HG02798 (cell line): Measurements from ENCODE around the gene CHAC2.
"Not testable (repeated sequence)": the region's sequence is repeated elsewhere in the genome, so short reads cannot be mapped to it uniquely, and the experiment has no call there.

ENCODE experiments used
- ATAC-seq: cut with Tn5 transposase; IDR thresholded peaks from one replicate; pipeline ENCODE4 v1.9.1; 2021; ENCODE audit warnings: mild to moderate bottlenecking; ENCODE audit not compliant: unreplicated experiment, poor library complexity

The CHAC2 gene

DNA sequence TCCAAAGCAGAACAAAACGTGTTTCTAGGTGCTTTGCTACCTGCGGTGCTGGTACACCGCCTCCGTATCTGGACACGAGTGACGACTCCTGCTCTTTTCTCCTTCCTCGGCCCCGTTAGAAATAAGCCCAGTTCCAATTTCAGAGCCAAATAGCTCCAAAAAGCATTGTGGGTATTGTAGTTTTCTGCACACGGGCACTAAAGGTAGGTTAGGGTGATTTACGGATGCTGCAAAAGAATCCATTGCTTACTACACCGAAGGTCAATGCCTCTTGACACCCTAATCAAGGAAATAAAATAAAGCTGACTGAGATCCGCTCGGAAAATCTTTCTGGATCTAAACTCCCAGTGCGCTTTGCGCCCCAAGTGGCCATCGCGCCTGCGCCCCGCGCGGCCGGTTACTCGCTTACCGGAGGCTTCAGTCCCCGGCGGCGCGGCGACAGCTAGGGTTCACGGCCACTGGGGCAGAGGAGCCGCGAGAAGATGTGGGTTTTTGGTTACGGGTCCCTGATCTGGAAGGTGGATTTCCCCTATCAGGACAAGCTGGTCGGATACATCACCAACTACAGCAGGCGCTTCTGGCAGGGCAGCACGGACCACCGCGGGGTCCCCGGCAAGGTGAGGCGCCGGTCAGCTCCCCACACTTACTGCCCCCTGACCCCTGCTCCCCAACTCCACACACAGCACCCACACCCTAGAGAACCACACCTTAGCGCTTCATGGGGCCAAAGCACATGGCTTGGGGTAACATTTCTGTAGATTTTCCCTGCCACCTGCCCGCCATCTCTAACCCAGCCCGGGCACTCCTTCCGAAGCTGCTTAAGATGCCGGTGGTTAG, at the start of gene CHAC2:
TSS of gene CHAC2 (plus strand) at position 400 of the 837 bp plus-strand sequence. CDS start at position 483, 83 bp downstream.
- ATAC-seq = peak; percentile 93

DNA sequence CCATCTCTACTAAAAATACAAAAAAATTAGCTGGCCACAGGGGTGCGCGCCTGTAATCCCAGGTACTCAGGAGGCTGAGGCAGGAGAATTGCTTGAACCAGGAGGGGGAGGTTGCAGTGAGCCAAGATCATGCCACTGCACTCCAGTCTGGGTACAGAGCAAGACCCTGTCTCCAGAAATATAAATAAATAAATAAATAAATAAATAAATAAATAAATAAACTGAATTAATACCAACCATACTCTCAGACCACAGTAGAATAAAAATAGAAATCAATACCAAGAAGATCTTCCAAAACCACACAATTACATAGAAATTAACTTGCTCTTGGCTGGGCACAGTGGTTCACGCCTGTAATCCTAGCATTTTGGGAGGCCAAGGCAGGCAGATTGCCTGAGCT, 46.7 kb upstream of the CHAC2 start:
- ATAC-seq = not testable (repeated sequence)

DNA sequence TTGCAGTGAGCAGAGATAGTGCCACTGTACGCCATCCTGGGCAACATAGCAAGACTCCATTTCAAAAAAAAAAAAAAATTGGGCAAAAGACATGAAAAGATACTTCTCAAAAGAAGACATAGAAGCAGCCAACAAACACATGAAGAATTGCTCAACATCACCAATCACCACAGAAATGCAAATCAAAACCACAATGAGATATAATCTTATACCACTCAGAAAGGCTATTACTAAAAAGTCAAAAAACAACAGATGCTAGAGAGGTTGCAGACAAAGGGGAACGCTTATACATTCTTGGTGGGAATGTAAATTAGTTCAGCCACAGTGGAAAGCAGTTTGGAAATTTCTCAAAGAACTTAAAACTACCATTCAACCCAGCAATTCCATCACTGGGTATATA, 43.1 kb upstream of the CHAC2 start:
- no peak for ATAC-seq

DNA sequence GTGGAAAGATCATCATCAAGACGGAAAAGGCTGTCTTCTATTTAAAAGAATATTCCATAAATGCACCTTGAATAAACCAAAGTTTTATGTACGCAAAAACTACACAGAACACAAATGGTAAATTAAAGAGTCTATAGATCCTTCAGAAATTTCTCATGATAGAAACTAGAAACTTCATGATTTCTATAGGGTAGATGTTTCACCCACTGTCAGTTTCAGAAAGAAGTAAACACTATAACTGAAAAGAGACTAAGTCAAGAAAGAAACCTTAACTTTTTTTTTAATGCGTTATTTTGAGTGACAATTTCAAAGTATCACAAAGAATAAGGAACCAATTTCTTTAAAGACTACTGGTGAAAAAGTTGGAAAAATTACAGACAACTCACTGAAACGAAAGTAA, 41.9 kb upstream of the CHAC2 start:
- ATAC-seq = no peak

DNA sequence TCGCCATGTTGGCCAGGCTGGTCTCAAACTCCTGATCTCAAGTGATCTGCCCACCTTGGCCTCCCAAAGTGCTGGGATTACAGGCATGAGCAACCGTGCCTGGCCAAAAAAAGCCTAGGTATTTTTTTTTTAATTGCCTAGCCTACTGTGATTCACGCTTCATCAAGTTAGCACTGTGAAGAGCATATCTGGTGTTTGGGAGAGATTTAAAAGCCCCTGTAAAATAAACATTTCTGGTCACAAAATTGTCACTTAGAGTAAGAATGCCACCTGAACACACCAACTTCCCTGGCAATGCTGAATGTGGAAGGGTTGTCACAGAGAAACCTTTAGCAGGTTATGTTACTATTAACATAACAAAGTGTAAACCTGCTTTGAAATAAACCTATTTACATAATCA, 39.7 kb upstream of the CHAC2 start:
- ATAC-seq = no peak

DNA sequence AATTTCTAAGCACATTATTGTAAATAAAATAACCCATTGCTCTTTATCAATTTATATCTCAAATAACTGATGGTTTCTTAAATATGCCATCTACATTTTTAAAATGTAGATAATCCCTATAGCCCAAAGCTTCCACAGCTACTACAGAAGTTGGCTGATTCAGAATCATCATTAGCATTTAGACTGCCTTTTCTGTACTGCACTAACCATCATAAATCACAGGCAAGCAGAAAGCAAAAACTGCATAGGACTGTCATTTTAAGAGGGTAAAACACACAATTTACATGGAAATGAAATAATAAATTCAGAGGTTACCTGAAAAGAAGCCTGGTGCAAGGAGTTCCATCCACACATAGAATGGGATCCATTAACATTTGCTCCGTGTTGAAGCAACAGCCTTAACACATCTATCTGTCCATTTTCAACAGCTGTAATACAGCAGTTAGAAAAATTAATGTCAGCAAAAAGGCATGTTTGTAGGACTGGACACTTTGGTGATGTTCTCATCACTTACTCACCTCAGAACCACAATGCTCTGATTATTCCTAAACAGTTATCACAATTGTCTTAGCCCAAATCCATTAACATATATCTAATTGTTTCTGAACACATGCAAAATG, 38.4 kb upstream of the CHAC2 start:
- no peak for ATAC-seq

DNA sequence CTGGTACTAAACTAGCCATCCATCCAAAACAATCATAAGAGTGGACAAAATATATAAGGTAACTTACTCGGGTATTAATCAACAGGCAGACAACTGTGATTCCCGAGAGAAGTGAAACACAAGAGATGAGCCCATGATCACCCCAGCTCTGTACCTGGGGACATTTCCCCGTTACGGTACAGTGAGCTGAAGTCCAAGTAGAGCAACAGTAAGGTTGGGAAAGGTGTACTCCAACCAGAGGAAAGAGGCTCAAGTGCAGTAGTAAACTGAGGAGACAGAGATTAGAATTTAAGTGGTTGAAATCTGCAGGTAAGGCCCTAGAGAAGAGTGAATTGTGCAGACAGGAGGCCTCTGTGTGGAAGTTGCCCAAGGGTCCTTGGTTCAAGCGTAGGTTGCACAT, 30.5 kb upstream of the CHAC2 start:
- no peak for ATAC-seq

DNA sequence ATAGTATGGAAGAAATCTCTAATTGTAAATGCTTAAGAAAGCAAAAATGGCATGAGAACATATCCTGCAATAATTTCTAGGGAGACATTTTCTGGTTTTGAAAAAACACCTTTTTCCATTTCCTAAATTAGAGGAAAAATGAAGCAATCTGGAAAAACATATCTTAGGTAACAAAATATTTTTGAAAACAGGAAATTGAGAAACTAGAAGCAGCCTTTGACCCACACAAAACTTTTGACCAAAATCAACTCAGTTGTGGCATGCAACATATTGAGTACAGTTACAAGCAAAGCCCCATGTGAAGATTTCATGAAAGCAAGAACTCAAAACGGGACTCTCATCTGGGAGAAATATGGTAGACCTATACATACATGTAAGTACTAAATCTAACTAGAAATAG, 28.6 kb upstream of the CHAC2 start:
- no peak for ATAC-seq

DNA sequence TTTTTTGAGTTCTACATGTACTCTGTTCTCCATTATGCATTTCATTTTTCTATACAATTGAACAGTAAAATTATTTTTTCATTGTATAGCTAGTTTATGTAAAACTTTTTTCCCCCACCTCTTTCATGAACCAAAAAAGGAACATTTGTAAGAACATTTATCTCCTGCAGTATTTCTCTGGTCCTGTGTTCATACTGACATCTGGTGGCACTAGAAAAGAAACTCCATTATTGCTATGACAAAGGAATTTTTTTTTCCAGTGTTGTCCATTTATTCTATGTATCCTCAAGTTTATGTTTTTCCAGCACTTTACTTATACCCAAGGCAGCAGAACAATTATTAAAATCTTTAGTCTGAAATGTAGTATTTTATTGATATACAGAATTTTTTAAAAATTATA, 27.4 kb upstream of the CHAC2 start:
- no peak for ATAC-seq

DNA sequence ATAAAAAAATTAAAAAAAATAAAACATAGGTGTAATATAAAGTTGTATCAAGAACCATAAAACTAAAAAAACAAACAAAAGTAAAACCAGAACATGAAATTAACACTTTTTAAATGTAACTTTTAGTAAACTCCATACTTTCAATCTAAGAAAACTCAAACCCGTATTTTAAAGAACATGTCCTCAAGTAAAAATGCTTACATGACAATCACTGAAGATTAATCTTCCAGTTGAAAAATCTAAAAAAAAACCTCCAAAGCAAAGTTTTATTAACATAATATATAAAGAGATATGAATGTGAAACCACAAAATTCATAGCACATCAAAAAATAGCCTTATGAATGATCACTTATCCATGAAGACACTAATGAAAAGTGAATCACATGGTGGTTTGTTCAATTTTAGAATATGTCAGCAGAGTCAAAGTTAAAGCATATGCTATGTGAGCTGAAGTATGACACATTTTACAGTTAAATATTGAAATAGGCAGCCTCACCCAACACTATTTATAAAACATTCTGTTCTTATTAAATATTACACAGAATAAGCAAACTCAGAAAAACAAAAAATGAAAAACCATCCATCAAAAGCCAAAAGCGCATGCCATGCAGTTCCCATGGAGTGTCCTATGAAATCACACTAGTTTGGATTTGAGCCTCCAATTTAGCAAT, 23.1 kb upstream of the CHAC2 start:
- no peak for ATAC-seq

DNA sequence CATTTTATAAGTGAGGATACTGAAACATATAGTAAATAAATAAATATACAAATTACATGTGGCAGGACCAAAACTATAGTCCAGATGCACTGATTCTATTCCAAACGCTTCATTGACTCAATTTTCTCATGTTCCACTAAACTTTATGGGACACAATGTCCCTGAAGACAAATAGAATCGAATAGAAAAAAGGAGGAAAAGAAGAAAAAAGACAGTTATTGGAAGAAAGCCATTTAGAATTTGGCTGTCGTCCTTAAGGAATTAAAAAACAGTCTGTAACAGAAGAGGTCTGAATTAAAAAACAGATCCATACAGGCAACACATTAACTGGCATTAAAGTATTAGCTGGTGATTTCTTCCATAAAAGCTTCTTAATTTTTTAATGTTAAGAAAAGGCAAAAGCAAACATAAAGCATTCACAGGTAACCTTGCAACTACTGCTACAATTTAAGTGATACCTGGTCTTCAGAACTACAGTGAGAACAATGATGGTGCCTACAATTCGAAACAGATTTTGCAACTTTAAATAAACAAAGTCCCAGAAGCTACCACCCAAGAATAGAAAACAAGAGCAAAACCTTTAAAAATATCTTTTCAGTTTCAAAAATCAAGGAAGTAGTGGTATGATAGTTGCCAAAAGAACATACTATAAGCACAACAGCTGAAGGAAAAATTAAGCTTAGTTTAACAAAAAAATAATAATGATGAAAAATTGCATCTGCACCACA, 17.4 kb upstream of the CHAC2 start:
- ATAC-seq = peak; percentile 30

DNA sequence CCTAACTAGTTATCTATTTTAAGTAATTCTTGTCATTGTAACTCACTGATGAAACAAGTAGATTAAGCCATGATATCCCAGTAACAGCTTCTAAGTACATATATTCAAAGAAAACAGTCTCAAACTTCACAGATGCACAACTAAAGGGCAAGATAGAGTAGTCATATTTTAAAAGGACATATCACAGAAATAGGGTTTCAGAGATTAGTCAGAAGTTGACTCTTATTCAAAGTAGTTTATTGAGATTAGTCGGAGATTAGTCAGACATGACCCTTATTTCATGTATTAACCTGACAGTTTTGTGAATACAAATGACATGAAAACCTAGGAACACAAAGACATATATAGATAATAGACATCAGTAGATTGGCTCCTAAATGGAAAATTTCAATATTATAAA, 15.9 kb upstream of the CHAC2 start:
- ATAC-seq = peak; percentile 92

DNA sequence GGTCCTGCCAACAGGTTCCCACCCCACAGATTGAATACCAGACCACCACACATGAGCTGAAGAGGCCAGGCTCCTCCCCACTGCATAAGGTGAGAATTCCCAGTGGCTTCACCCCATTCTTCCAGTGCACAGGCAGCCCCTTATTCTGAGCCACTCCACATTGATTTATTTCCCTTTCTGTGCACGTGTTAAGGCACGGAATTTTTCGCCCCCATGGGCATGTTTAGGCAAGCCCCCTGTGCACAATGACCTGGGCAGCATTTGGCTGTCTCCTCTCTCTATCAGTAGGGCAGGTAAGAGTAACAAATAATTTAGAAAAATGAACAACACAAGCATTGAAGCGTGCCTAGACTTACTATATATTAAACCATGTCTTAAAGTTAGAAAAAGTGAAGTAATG, 15.2 kb upstream of the CHAC2 start:
- no peak for ATAC-seq

DNA sequence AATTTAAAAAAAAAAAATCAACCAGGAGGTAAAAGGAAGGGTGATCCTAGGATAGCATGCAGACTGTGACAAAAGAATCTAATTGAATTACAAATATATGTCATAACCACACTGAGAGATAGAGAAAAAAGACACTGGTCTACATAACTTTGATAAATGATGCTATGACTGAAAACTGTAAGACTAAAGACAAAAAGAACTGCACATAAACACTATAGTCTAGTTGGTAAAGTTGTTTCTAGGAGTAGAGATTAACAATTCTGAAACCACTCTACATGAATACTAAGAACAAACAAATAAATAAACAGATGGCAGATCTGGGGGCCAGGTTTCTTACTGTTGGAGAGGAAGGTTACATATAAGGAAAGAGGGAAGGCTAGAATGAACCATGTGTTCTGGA, 14.6 kb upstream of the CHAC2 start:
- ATAC-seq = no peak

DNA sequence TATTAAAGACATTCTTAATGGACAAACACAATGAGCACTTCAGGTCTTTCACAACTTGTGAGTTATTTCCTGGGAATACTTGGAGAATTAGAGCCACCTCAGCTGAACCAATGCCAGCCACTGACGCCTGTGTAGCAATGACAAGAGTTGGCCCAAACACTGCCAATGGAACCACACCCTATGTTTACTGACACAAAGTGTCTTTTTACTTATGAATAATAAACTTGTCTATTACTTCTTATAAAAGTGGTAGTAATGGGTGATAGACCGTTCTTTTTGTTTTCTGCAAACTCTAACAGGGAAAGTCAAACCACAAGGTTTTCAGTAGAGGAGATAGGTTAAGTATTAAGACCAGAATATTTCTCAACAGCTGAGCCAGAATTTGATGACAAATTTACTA, 12.5 kb upstream of the CHAC2 start:
- ATAC-seq = no peak

DNA sequence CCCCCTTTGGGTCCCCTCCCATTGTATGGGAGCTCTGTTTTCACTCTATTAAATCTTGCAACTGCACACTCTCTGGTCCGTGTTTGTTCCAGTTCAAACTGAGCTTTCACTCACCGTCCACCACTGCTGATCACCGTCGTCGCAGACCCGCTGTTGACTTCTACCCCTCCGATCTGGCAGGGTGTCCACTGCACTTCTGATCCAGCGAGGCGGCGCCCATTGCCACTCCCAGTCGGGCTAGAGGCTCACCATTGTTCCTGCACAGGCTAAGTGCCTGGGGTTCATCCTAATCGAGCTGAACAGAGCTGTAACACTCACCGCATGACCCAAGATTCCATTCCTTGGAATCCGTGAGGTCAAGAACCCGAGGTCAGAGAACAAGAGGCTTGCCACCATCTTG, 11.0 kb upstream of the CHAC2 start:
- ATAC-seq = no peak

DNA sequence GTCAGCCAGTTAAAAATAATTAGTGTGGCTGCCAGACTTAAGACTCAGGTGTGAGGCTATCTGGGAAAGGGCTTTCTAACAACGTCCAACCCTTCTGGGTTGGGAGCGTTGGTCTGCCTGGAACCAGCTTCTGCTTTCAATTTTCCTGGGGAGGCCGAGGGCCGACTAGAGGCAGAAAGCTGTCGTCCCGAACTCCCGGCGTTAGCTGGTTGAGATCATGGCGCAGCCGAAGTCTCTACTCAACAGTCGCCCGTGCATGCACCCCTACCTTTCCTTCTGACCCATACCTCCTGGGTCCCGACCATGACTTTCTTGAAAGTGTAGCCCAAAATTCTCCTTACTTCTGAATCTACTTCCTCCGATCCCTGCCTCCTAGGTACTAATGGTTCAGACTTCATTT, 10.4 kb upstream of the CHAC2 start:
- ATAC-seq = not testable (repeated sequence)

DNA sequence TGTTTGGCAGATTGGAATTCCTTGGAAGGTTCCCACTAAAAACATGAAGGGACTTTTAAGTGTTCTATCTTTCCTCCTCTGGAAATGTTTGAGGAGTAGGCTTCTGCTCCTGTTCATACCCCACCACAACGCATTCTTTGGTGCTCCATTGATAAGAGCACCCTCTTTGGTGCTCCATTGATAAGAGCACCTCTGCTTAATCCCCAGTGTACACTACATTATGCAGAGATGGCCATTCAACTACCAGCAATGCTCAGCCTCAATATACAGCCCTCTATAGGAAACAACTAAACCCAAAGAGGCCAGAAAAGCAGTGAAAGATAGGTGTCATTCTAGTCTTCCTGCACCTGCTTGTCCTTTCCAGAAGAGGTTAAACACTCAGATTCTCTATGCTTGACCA, 1.8 kb upstream of the CHAC2 start:
- ATAC-seq = no peak

DNA sequence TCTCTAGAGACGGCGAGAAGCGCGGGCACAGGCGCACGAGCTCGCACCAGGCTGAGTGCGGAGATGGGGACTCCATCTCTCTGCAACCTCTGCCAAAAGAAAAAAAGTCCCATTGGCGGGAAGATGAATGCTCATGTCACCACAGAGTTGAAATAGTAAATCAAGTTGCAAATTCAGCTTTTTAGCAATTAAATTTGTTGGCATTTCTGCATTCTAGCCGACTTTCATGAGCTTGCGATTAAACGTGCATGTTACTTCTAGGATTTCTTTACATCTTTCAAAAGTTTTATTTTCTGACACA, 588 bp downstream of the CHAC2 start:
- ATAC-seq = peak; percentile 53

DNA sequence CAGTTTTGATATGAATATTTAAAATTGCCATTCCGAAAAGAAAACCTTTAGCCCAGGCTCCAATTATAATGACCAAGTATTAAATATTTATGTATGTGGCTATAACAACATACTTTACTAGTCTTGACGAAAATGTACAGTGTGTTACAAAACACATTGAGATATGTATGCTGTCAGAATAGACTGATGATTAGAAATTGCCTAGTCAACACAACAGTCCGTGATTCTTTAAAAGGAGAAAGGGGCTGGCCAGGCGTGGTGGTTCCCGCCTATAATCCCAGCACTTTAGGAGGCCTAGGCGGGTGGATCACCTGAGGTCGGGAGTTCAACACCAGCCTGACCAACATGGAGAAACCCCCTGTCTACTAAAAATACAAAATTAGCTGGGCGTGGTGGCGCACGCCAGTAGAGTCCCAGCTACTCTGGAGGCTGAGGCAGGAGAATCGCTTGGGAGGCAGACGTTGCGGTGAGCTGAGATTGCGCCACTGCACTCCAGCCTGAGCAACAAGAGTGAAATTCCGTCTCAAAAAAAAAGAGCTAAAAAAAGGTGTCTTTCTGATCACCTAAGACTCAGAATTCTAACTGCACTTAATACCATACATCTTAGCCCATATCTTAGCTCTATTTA, 1.8 kb downstream of the CHAC2 start:
- ATAC-seq = no peak

DNA sequence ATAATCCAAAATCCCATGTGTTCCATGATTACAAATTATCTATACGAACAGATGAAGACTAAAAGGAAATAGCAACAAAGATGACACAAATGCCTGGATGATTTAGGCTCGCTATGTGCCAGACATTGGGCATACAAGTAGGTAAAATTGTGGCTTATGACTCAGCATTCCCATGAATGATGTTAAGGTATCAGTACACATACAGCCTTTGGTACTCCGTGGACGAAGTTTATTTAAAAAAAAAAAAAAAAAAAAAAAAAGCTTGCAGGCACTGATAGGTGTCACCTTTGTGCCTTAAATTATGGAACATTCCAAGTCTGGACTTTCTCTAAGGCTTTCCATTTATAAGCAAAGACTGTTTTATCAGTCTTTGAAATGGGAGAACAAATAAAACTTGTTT, 2.7 kb downstream of the CHAC2 start:
- ATAC-seq = no peak
